AG04449 (cell line): ENCODE results near the gene PROM1.

Source experiments
- CTCF ChIA-PET: fragments of 350-600 bp; formaldehyde crosslinking; extraction: SDS; loops from one replicate; lab custom pipeline; 2021; ENCODE audit warnings: antibody characterized with exemption; lab: Yijun Ruan, JAX
- POLR2A ChIA-PET: fragments of 400-600, 350-600 bp; formaldehyde crosslinking; extraction: SDS; loops from one replicate; lab custom pipeline; 2020; ENCODE audit warnings: antibody characterized with exemption, inconsistent platforms; lab: Yijun Ruan, JAX
- DNase-seq: peaks from one replicate; pipeline ENCODE4 v3.0.0-alpha.2; 2010; ENCODE audit warnings: low read depth, low spot score
- H3K4me3 ChIP-seq: 2 replicates; pipeline ENCODE4 v1.5.1; 2011; ENCODE audit warnings: low read depth, mild to moderate bottlenecking, control low read depth, low read length
- CTCF ChIP-seq: IDR thresholded peaks from one replicate; pipeline ENCODE4 v1.5.1; 2011; ENCODE audit warnings: mild to moderate bottlenecking, moderate library complexity, low read length, control low read depth, inconsistent platforms; ENCODE audit not compliant: insufficient read depth; ENCODE audit errors: missing control alignments

PROM1 gene

GRCh38 chr4:16055471-16055870, 28.4 kb downstream of the PROM1 start:
- no peak overlapping the region for H3K4me3 ChIP-seq
- POLR2A ChIA-PET, result no interaction called here
- DNase-seq, result no peak
- CTCF ChIA-PET, result no interaction called here
- no peak for TF ChIP-seq CTCF

- no peak overlapping the region for H3K4me3 ChIP-seq
- no peak for TF ChIP-seq CTCF
- ChIA-PET CTCF (no interaction called here), POLR2A (no interaction called here)
- DNase-seq, result no peak
Observed at GRCh38 chr4:16052939-16053338, 30.9 kb downstream of the PROM1 start.

- no peak for DNase-seq
- POLR2A ChIA-PET, result no interaction called here
- no peak overlapping the region for H3K4me3 ChIP-seq
- CTCF ChIA-PET, result no interaction called here
- no peak for TF ChIP-seq CTCF
Observed at GRCh38 chr4:16051980-16052379, 31.8 kb downstream of the PROM1 start.

GRCh38 chr4:16051132-16051531, 32.7 kb downstream of the PROM1 start:
- TF ChIP-seq CTCF, result no peak
- H3K4me3 ChIP-seq, result no peak overlapping the region
- POLR2A ChIA-PET, result no interaction called here
- CTCF ChIA-PET, result no interaction called here
- DNase-seq, result no peak

GRCh38 chr4:16050669-16051068, 33.2 kb downstream of the PROM1 start:
- H3K4me3 ChIP-seq, result no peak overlapping the region
- ChIA-PET CTCF (no interaction called here), POLR2A (no interaction called here)
- DNase-seq, result no peak
- TF ChIP-seq CTCF, result no peak

GRCh38 chr4:16048619-16049419, 35.0 kb downstream of the PROM1 start:
- ChIA-PET POLR2A (no interaction called here), CTCF (no interaction called here)
- DNase-seq, result no peak
- no peak overlapping the region for H3K4me3 ChIP-seq
- TF ChIP-seq CTCF, result no peak
